LNCaP clone FGC (cell line): Measurements from ENCODE around the gene GBX2.

Source experiments
- DNase-seq: peaks from one replicate; pipeline ENCODE4 v3.0.0-alpha.2; 2011; ENCODE audit warnings: low read depth
- H3K4me3 ChIP-seq: 2 replicates; pipeline ENCODE4 v1.5.1; 2011; ENCODE audit warnings: mild to moderate bottlenecking, low read depth, low read length, control low read depth
- TF ChIP-seq, protein P1 (sequence below): IDR thresholded peaks from 2 replicates; pipeline ENCODE4 v1.5.1; 2012; ENCODE audit warnings: mild to moderate bottlenecking; ENCODE audit not compliant: control insufficient read depth, insufficient read depth; ENCODE audit errors: extremely low read depth

Gene GBX2

DNA sequence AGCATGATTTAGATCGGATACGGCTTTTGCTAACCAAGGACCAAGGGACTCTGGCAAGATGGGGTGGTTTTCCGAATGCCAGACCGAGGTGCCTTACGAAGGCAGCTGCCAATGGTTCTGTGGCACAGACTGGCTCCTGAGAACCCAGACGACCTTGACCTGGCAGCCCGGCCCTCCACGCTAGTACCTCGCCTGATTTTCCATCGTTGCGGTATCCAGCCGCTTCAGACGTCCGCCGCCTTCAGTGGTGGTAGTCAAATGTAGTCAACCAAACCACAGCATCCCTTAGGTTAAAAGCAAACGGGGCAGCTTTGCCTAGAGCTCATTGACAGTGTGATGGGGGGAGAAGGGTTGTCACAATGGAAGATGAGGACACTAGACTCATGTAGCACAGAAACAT lies 42.6 kb downstream of the GBX2 start:
- no peak overlapping the region for H3K4me3 ChIP-seq
- TF ChIP-seq, protein P1, sequence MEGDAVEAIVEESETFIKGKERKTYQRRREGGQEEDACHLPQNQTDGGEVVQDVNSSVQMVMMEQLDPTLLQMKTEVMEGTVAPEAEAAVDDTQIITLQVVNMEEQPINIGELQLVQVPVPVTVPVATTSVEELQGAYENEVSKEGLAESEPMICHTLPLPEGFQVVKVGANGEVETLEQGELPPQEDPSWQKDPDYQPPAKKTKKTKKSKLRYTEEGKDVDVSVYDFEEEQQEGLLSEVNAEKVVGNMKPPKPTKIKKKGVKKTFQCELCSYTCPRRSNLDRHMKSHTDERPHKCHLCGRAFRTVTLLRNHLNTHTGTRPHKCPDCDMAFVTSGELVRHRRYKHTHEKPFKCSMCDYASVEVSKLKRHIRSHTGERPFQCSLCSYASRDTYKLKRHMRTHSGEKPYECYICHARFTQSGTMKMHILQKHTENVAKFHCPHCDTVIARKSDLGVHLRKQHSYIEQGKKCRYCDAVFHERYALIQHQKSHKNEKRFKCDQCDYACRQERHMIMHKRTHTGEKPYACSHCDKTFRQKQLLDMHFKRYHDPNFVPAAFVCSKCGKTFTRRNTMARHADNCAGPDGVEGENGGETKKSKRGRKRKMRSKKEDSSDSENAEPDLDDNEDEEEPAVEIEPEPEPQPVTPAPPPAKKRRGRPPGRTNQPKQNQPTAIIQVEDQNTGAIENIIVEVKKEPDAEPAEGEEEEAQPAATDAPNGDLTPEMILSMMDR: no peak
- no peak for DNase-seq

DNA sequence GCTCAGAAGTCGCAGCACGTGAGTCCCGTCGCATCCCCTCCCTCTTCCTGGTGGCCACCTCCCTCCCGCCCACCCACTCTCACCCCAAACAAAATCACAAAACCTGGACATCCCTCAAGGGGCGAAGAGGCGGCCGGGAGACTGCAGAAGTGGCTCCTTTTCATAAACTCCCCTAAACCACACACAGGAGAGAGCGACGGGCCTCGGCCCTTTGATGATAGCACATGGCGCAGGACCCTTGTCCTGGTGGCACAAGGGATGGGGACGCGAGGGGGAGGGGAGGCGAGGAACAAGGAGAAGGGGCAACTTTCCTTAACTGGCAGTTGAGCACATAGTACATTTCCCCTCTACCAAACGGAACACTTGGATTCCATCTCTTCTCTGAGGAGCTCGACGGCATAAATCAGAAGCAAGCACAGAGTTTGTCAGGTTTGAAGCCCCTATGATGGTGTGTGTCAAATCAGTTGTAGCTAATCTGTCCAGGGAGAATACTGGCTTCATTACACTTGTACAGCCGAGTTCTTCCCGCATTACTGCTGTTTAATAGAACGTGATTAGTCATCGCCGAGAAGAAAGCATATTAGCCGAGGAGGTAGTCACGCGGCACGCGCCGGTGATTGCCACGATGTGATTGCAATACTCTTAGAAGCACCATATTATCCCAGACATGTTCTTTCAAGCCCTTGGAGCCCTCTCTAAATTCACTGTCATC lies 43.8 kb downstream of the GBX2 start:
- H3K4me3 ChIP-seq: no peak overlapping the region
- TF ChIP-seq, protein P1: no peak
- no peak for DNase-seq

DNA sequence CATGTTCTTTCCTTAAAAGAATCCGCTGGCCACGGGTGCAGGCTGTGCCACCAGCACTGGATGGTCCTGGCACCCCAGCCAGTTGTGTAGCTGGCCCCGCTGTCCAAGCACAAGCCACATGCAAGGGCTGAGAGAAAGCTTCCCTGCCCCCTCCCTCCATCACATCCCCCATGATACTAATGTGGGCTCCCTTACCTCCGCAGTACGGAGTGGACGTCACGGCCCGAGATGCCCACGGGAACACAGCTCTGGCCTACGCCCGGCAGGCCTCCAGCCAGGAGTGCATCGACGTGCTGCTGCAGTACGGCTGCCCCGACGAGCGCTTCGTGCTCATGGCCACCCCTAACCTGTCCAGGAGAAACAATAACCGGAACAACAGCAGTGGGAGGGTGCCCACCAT lies 44.5 kb downstream of the GBX2 start:
- no peak overlapping the region for H3K4me3 ChIP-seq
- no peak for DNase-seq
- TF ChIP-seq, protein P1: no peak

DNA sequence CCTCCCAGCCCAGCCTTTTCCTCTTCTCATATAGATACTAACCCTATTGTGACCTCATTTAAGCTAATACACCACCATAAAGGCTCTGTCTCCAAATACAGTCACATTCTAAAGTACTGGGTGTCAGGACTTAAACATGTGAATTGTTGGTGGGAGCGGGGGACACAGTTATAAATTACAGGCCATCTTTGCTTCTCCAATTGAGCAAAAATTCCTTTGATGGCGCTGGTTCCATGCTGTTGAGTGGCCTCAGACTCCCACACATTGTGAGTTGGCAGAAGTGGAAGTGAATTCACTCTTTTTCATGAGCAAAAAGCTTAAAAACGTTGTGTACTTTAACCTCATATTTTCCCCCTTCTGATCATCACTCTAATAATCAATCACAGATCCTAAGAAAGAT lies 46.0 kb downstream of the GBX2 start:
- DNase-seq: no peak
- TF ChIP-seq, protein P1: no peak
- H3K4me3 ChIP-seq: no peak overlapping the region

DNA sequence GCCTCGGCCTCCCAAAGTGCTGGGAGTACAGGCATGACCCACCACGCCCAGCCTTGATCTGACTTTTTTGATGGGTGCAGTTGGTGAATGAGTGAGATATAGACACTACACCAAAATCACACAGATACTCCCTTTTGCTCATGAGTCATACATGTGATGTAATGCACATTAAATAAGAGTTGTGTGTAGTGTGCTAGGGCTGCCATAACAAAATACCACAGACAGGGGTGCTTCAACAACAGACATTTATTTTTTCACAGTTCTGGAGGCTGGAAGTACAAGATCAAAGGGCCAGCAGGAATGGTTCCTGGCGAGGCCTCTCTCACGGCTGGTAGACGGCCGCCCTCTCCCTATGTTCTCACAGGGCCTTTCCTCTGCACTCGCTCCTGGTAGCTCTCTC lies 46.6 kb downstream of the GBX2 start:
- H3K4me3 ChIP-seq: no peak overlapping the region
- no peak for DNase-seq
- TF ChIP-seq, protein P1: no peak

DNA sequence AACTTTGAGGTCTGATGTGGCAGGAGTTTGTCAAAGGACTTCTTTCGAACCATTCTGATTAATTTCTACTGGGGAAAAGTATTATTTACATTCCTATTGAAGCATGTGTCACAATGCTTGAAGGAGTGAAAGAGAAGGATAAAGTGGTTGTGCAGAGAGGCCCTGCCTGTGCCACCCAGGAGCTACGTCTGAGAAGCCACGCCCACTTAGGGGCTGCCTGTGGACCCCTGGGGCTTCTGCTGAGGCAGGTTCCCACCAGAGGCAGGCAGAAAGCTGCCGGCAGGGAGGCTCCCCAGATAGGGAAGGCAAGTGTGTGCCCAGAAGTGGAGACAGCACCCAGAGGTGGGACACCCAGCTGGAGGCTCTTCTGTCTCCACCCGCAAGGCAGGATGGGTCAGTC lies 47.4 kb downstream of the GBX2 start:
- DNase-seq: no peak
- H3K4me3 ChIP-seq: no peak overlapping the region
- TF ChIP-seq, protein P1: no peak

DNA sequence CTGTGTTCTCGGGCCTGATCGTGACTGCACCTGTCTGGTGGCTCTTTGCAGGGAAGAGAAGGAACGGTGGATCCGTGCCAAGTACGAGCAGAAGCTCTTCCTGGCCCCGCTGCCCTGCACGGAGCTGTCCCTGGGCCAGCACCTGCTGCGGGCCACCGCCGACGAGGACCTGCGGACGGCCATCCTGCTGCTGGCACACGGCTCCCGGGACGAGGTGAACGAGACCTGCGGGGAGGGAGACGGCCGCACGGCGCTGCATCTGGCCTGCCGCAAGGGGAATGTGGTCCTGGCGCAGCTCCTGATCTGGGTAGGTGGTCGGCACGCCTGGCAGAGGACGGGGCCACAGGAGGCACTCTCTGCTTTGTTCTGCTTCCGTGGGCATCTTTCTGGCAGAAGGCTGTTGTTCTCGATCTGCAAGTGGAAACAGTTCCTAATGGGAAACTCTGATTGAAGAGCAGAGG lies 48.0 kb downstream of the GBX2 start:
- TF ChIP-seq, protein P1: no peak
- no peak overlapping the region for H3K4me3 ChIP-seq
- DNase-seq: no peak
